SK-N-SH (cell line): Measurements from ENCODE around the gene FHDC1. TPM values are rescaled to one million over a fixed set of nuclear protein-coding genes. Genes with fewer than 3 reads are reported as not detected.

Experiments used
- CTCF ChIA-PET: fragments of 300-600, 350-600 bp; formaldehyde crosslinking; extraction: SDS; loops from one replicate; lab custom pipeline; 2021; lab: Yijun Ruan, JAX
- POLR2A ChIA-PET: fragments of 350-600 bp; sonication (Branson Sonifier 250); formaldehyde crosslinking; extraction: SDS; loops from one replicate; lab custom pipeline; 2020; ENCODE audit warnings: antibody characterized with exemption, inconsistent platforms; lab: Yijun Ruan, JAX
- DNase-seq: peaks from one replicate; pipeline ENCODE4 v3.0.0; 2012
- H2AFZ ChIP-seq: fragments of 200-600 bp; sonication (generic); 2 replicates; pipeline ENCODE4 v1.8.1; 2016; ENCODE audit warnings: antibody characterized with exemption, mild to moderate bottlenecking, low read depth
- H3F3A ChIP-seq: fragments of 200-600 bp; sonication (generic); replicated peaks from 2 replicates; pipeline ENCODE3; 2016; ENCODE audit warnings: antibody characterized with exemption, mild to moderate bottlenecking; ENCODE audit not compliant: insufficient read depth
- H3K27ac ChIP-seq, 2 experiments: fragments of 200-500 bp in 1 of 2; fragments of 200-600 bp in 1 of 2; sonication (Bioruptor generic) in 1 of 2; sonication (generic), shearing (Covaris generic) in 1 of 2; 2 replicates each; pipeline versions ENCODE4 v1.5.1 to v1.6.1; 2014 to 2016; ENCODE audit warnings: low read depth in 2 of 2, inconsistent platforms in 1 of 2, low read length in 1 of 2, mild to moderate bottlenecking in 1 of 2, mixed read lengths in 1 of 2
- H3K27me3 ChIP-seq: fragments of 200-600 bp; sonication (generic), shearing (Covaris generic); 2 replicates; pipeline ENCODE4 v1.6.1; 2016; ENCODE audit warnings: mixed run types; ENCODE audit not compliant: insufficient read depth
- H3K36me3 ChIP-seq, 2 experiments: fragments of 200-500 bp in 1 of 2; fragments of 200-600 bp in 1 of 2; sonication (Bioruptor generic) in 1 of 2; sonication (generic) in 1 of 2; replicated peaks in 1 of 2; 2 replicates each; pipeline versions ENCODE3 to v1.5.1; 2014 to 2016; ENCODE audit warnings: low read length in 1 of 2, mild to moderate bottlenecking in 1 of 2; ENCODE audit not compliant: insufficient read depth in 2 of 2, control insufficient read depth in 1 of 2
- H3K4me1 ChIP-seq, 2 experiments: fragments of 200-500 bp in 1 of 2; fragments of 200-600 bp in 1 of 2; sonication (Bioruptor generic) in 1 of 2; sonication (generic), shearing (Covaris generic) in 1 of 2; 2 replicates each; pipeline versions ENCODE4 v1.5.1 to v1.6.1; 2014 to 2016; ENCODE audit warnings: low read depth in 1 of 2, low read length in 1 of 2, mixed run types in 1 of 2; ENCODE audit not compliant: insufficient read depth in 2 of 2, control insufficient read depth in 1 of 2
- H3K4me2 ChIP-seq: fragments of 200-600 bp; sonication (generic), shearing (Covaris generic); 2 replicates; pipeline ENCODE4 v1.6.1; 2017; ENCODE audit warnings: mixed run types
- H3K4me3 ChIP-seq, 2 experiments: fragments of 200-500 bp in 1 of 2; fragments of 200-600 bp in 1 of 2; sonication (Bioruptor generic) in 1 of 2; sonication (generic), shearing (Covaris generic) in 1 of 2; 2 replicates each; pipeline versions ENCODE4 v1.5.1 to v1.8.1; 2014 to 2016; ENCODE audit warnings: low read depth in 2 of 2, inconsistent platforms in 1 of 2, low read length in 1 of 2, mild to moderate bottlenecking in 1 of 2, mixed read lengths in 1 of 2, moderate library complexity in 1 of 2
- H3K79me2 ChIP-seq: fragments of 200-600 bp; sonication (generic); 2 replicates; pipeline ENCODE4 v1.8.1; 2017; ENCODE audit warnings: mild to moderate bottlenecking; ENCODE audit not compliant: insufficient read depth
- H3K9ac ChIP-seq: fragments of 200-600 bp; sonication (generic); 2 replicates; pipeline ENCODE4 v1.6.1; 2017; ENCODE audit warnings: mixed run types
- H3K9me2 ChIP-seq: fragments of 200-600 bp; sonication (generic); 2 replicates; pipeline ENCODE4 v1.6.1; 2017; ENCODE audit warnings: mixed run types
- H3K9me3 ChIP-seq: fragments of 200-600 bp; sonication (generic); 2 replicates; pipeline ENCODE4 v1.6.1; 2017; ENCODE audit warnings: mixed run types, mild to moderate bottlenecking, moderate library complexity
- H4K20me1 ChIP-seq: fragments of 200-600 bp; sonication (generic); 2 replicates; pipeline ENCODE4 v1.6.1; 2017; ENCODE audit warnings: mild to moderate bottlenecking, mixed run types; ENCODE audit not compliant: insufficient read depth
- CHD2 ChIP-seq: fragments of 150-350 bp; IDR thresholded peaks from 2 replicates; pipeline ENCODE4 v1.6.1; 2018; ENCODE audit warnings: low read length; ENCODE audit not compliant: partially characterized antibody
- ELF1 ChIP-seq: IDR thresholded peaks from 2 replicates; pipeline ENCODE4 v1.4.0; 2012
- FOXJ3 ChIP-seq: sonication (generic); formaldehyde crosslinking; IDR thresholded peaks from 2 replicates; pipeline ENCODE4 v1.5.1; 2020; ENCODE audit warnings: mild to moderate bottlenecking, missing genetic modification reagents
- GABPA ChIP-seq: IDR thresholded peaks from 2 replicates; pipeline ENCODE4 v1.4.0; 2012; ENCODE audit warnings: low read depth, mild to moderate bottlenecking
- PBX3 ChIP-seq: IDR thresholded peaks from 2 replicates; pipeline ENCODE4; 2012
- POLR2AphosphoS5 ChIP-seq: IDR thresholded peaks from 2 replicates; pipeline ENCODE4 v1.6.1; 2012; ENCODE audit warnings: low read depth, low read length
- RCOR1 ChIP-seq: fragments of 150-350 bp; IDR thresholded peaks from 2 replicates; pipeline ENCODE4 v1.6.1; 2017; ENCODE audit warnings: antibody characterized with exemption, low read length
- TAF1 ChIP-seq: IDR thresholded peaks from 2 replicates; pipeline ENCODE4 v1.6.1; 2012; ENCODE audit warnings: low read depth, mild to moderate bottlenecking, low read length, moderate library complexity, borderline replicate concordance
- TEAD4 ChIP-seq: IDR thresholded peaks from 2 replicates; pipeline ENCODE4 v1.4.0; 2012; ENCODE audit warnings: mild to moderate bottlenecking, borderline replicate concordance; ENCODE audit not compliant: insufficient read depth
- USF2 ChIP-seq: fragments of 150-350 bp; IDR thresholded peaks from 2 replicates; pipeline ENCODE4 v1.6.1; 2017; ENCODE audit warnings: antibody characterized with exemption, low read length, low read depth, borderline replicate concordance
- YY1 ChIP-seq: IDR thresholded peaks from 2 replicates; pipeline ENCODE4 v1.4.0; 2012; ENCODE audit warnings: low read depth, mild to moderate bottlenecking
- whole genome bisulfite sequencing: methylation state at CpG from one replicate; pipeline ENCODE4 v1.1.6; 2017; ENCODE audit warnings: low lambda C conversion rate; 5-methylcytosine and 5-hydroxymethylcytosine counted together
- polyA plus RNA-seq, 3 experiments: library from polyadenylated mRNA; depleted of rRNA; stranded (reverse); fragments of >200 nt; gene quantifications; 2 replicates each; pipeline ENCODE4 v1.2.3, GENCODE V29; 2012

Gene FHDC1
- polyA plus RNA-seq, 1 of the 3 experiments (the other 2 are of a cell fraction): 0.02 TPM

- Histone ChIP-seq H3K9me2 (no peaks in the 10 kb centered on the region), H3K36me3 (no peaks in the 10 kb centered on the region), H3F3A (no peaks in the 10 kb centered on the region), H3K4me3 (no peak overlapping the region), H3K27me3 (no peaks in the 10 kb centered on the region; the same call in 1 of the 2 replicates), H3K79me2 (no peaks in the 10 kb centered on the region), H3K9ac (no peak overlapping the region), H2AFZ (no peak overlapping the region), H3K9me3 (no peaks in the 10 kb centered on the region), H3K27ac (no peak overlapping the region), H4K20me1 (no peaks in the 10 kb centered on the region), H3K4me2 (no peak overlapping the region), H3K4me1 (peaks cover 0 to 3% of the 10 kb centered on the region in 2 experiments; a peak in 1 of 4 replicates)
- TF ChIP-seq TAF1 (no peak), PBX3 (no peak), CHD2 (no peak), ELF1 (no peak), YY1 (no peak), RCOR1 (no peak)
- WGBS: 79% methylated on average over 3 of the region's 3 CpGs
- ChIA-PET CTCF (interaction anchor here (1.2 kb wide), 1 partner anchor 41 kb away, joined by 3 read pairs; no protein-coding TSS in a partner anchor), POLR2A (no interaction called here)
- DNase-seq: no peak
Observed at GRCh38 chr4:152994038-152994437, 57.9 kb downstream of the FHDC1 start.

- Histone ChIP-seq H3K27ac (no peak overlapping the region), H4K20me1 (no peaks in the 10 kb centered on the region), H3K9ac (no peak overlapping the region), H3F3A (no peaks in the 10 kb centered on the region), H3K9me3 (no peaks in the 10 kb centered on the region), H3K36me3 (no peaks in the 10 kb centered on the region), H3K9me2 (no peaks in the 10 kb centered on the region), H2AFZ (no peak overlapping the region), H3K4me2 (no peak overlapping the region), H3K4me3 (no peak overlapping the region), H3K4me1 (peaks cover 0 to 3% of the 10 kb centered on the region in 2 experiments; a peak in 1 of 4 replicates), H3K27me3 (no peaks in the 10 kb centered on the region; the same call in 1 of the 2 replicates), H3K79me2 (no peaks in the 10 kb centered on the region)
- ChIA-PET POLR2A (no interaction called here), CTCF (interaction anchor here (0.5 kb wide), 1 partner anchor 183 kb away, joined by 3 read pairs; no protein-coding TSS in a partner anchor)
- no peak for DNase-seq
- WGBS: 36% methylated on average over 6 of the region's 8 CpGs
- TF ChIP-seq POLR2AphosphoS5: no peak
- TF ChIP-seq GABPA: no peak
- TF ChIP-seq ELF1: no peak
- no peak for TF ChIP-seq CHD2
- no peak for TF ChIP-seq RCOR1
- TF ChIP-seq FOXJ3 (CRISPR knock-in tag): no peak
- no peak for TF ChIP-seq TEAD4
- TF ChIP-seq USF2: no peak
Observed at GRCh38 chr4:152996111-152996571, 60.0 kb downstream of the FHDC1 start.
